ENCODE results near the gene ITGA4.

DNA sequence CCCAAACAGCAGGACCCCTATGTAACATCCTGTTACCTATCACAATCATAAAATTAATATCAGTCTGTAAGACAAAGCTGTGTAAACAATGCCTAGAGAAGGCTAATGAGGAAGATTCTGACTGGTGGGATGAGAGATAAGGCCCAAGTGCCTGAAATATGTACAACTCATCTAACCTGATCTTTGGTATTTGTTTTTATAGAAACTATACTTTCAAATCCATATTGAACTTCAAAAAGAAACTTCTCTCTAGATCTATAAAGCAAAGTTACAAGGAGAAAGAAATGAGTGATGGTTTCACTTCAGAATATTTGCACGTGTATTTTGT is 36.1 kb upstream of the ITGA4 start:
- TF ChIP-seq, protein P1, sequence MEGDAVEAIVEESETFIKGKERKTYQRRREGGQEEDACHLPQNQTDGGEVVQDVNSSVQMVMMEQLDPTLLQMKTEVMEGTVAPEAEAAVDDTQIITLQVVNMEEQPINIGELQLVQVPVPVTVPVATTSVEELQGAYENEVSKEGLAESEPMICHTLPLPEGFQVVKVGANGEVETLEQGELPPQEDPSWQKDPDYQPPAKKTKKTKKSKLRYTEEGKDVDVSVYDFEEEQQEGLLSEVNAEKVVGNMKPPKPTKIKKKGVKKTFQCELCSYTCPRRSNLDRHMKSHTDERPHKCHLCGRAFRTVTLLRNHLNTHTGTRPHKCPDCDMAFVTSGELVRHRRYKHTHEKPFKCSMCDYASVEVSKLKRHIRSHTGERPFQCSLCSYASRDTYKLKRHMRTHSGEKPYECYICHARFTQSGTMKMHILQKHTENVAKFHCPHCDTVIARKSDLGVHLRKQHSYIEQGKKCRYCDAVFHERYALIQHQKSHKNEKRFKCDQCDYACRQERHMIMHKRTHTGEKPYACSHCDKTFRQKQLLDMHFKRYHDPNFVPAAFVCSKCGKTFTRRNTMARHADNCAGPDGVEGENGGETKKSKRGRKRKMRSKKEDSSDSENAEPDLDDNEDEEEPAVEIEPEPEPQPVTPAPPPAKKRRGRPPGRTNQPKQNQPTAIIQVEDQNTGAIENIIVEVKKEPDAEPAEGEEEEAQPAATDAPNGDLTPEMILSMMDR (IDR thresholded peaks at IDR 0.05) = no peak
- TF ChIP-seq POLR2A (IDR thresholded peaks at IDR 0.05) = no peak
